GM19099 (cell line): Measurements from ENCODE around the gene SMIM30.

ENCODE experiments used
- POLR2A ChIP-seq: IDR thresholded peaks from 3 replicates; pipeline ENCODE4 v1.6.1; 2011; ENCODE audit warnings: low read depth; ENCODE audit not compliant: insufficient read length; ENCODE audit errors: extremely low read depth

The SMIM30 gene

DNA sequence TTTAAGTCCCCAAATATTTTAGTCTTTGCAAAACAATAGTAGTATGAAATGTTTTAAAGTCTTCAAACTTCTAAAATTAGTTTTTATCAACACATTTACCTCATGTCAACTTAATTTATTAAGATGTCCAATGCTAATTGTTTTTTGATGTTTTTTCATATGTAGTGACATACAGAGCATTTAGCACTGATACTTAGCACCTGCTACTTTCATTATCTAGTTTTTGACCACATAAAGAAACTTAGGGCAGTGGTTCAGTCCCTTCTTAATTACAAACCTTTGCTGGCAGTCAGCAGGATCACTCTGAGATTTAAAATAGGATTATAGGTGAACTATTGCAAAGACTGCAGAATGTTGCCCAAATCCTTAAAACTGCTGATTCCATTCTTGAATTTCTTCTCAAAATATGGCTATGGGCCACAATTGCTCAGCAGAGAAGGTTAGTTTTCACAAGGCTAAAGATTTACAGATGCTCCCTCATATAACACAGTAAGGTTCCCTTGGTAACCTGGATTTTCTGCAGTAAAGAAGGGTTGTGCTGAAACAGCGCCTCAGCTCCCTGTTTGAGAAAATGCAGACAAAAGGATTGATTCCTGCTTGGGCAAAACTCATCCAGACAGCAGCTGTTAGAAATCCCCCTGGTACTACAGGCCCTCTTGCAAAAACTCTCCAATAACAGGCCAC is 35.1 kb downstream of the SMIM30 start:
- no peak for TF ChIP-seq POLR2A

DNA sequence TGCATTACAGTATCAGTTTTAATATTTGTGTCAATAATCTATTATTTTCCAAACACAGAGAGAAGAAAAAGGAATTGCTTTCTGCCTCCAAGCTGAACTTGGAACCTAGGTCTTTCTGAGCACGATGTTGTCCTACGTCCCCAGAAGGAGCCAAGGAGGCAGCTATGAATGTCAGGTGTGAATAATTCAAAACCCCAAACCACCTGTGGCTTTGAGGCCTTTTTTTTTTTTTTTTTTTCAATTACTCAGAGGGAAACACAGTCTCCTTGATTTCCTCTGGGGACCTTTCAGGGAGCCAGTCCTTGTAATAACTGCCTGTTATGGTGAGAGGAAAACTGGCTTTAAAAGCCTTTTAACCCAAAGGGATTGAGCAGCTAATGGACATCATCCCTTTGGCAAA is 40.0 kb downstream of the SMIM30 start:
- TF ChIP-seq POLR2A = no peak

GRCh38 chr7:113076703-113077102 is 41.7 kb downstream of the SMIM30 start:
- TF ChIP-seq POLR2A = no peak

DNA sequence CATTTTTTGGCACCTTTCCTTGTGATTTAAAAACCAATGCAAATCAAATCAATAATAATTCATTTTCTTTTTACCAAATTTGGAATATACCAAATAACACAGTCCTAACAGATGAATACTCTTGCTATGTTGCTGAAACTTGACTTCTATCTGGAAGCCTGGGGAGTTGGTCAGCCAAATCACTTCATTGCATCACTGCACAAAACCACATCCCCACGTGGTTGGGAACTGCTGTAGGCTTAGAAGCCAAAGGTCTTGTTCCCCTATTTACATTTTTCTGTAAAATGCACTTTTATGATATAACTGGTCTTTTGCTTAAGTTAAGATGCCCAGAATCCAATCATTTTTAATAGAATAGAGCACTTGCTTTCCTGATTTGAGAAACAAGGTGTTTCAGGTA is 46.9 kb downstream of the SMIM30 start:
- no peak for TF ChIP-seq POLR2A
